Measurements from ENCODE around the gene RNF150.
"Not testable (repeated sequence)": the region's sequence is repeated elsewhere in the genome, so short reads cannot be mapped to it uniquely, and the experiment has no call there.

The RNF150 gene

GRCh38 chr4:141056473-141056872 lies 76.8 kb downstream of the RNF150 start:
- no peak overlapping the region for H3K27ac ChIP-seq
- ChIA-PET POLR2A (ENCODE audit: low non-redundant PET) (no interaction called here), CTCF (interaction anchor here (0.5 kb wide), 1 partner anchor 175 kb away, joined by 3 read pairs; no protein-coding TSS in a partner anchor)
- TF ChIP-seq CTCF (conservative IDR thresholded peaks at IDR 0.05; ENCODE audit: low read depth): no peak
- DNase-seq (ENCODE audit: low spot score): no peak

- H3K27ac ChIP-seq: no peak overlapping the region
- TF ChIP-seq CTCF (conservative IDR thresholded peaks at IDR 0.05; ENCODE audit: low read depth): no peak
- no peak for DNase-seq (ENCODE audit: low spot score)
- ChIA-PET POLR2A (ENCODE audit: low non-redundant PET) (no interaction called here), CTCF (interaction anchor here (1.1 kb wide), 1 partner anchor 17 kb away, joined by 3 read pairs; no protein-coding TSS in a partner anchor)
These were observed 78.8 kb downstream of the RNF150 start for GRCh38 chr4:141054446-141054845.

- CTCF ChIA-PET: interaction anchor here (0.7 to 0.8 kb wide), 2 partner anchors 14 to 83 kb away, joined by 3 to 4 read pairs; no protein-coding TSS in a partner anchor
- H3K27ac ChIP-seq; POLR2A ChIA-PET (ENCODE audit: low non-redundant PET); DNase-seq (ENCODE audit: low spot score): not testable (repeated sequence)
These were observed 82.3 kb downstream of the RNF150 start for GRCh38 chr4:141050999-141051398.

- DNase-seq (ENCODE audit: low spot score): peak; percentile 5
- H3K27ac ChIP-seq: no peak overlapping the region
- ChIA-PET POLR2A (ENCODE audit: low non-redundant PET) (no interaction called here), CTCF (no interaction called here)
- no peak for TF ChIP-seq CTCF (conservative IDR thresholded peaks at IDR 0.05; ENCODE audit: low read depth)
These were observed 85.9 kb downstream of the RNF150 start for GRCh38 chr4:141047228-141047884.

- ChIA-PET POLR2A (ENCODE audit: low non-redundant PET) (no interaction called here), CTCF (no interaction called here)
- peak; percentile 59 for DNase-seq (ENCODE audit: low spot score)
- H3K27ac ChIP-seq: no peak overlapping the region
- TF ChIP-seq CTCF (conservative IDR thresholded peaks at IDR 0.05; ENCODE audit: low read depth): no peak
These were observed 87.0 kb downstream of the RNF150 start for GRCh38 chr4:141046255-141046654.

GRCh38 chr4:141045848-141046247 lies 87.4 kb downstream of the RNF150 start:
- POLR2A ChIA-PET (ENCODE audit: low non-redundant PET): no interaction called here
- no peak overlapping the region for H3K27ac ChIP-seq
- TF ChIP-seq CTCF (conservative IDR thresholded peaks at IDR 0.05; ENCODE audit: low read depth): no peak
- DNase-seq (ENCODE audit: low spot score): no peak
- CTCF ChIA-PET: no interaction called here

- no peak overlapping the region for H3K27ac ChIP-seq
- ChIA-PET POLR2A (ENCODE audit: low non-redundant PET) (no interaction called here), CTCF (interaction anchor here (0.5 to 0.6 kb wide), 2 partner anchors 349 to 1511 kb away, joined by 3 read pairs; no protein-coding TSS in a partner anchor)
- no peak for TF ChIP-seq CTCF (conservative IDR thresholded peaks at IDR 0.05; ENCODE audit: low read depth)
- DNase-seq (ENCODE audit: low spot score): no peak
These were observed 92.2 kb downstream of the RNF150 start for GRCh38 chr4:141041021-141041476.

Measured in RWPE1 (cell line).